ENCODE results near the gene ACYP2.
A peak's percentile ranks its signal among the peaks of the same experiment; 100 is the strongest.
"Not testable (repeated sequence)": the region's sequence is repeated elsewhere in the genome, so short reads cannot be mapped to it uniquely, and the experiment has no call there.

Gene ACYP2

GRCh38 chr2:54099829-54100585, 15.4 kb upstream of the ACYP2 start:
- no peak for DNase-seq

GRCh38 chr2:54100772-54101171, 14.6 kb upstream of the ACYP2 start:
- DNase-seq: no peak

GRCh38 chr2:54103454-54104314, 11.7 kb upstream of the ACYP2 start:
- DNase-seq: peak in 1 of 2 donors; percentile 58

- DNase-seq: peak in 1 of 2 donors; percentile 38
Observed at GRCh38 chr2:54106631-54107454, 8.6 kb upstream of the ACYP2 start.

GRCh38 chr2:54107455-54107764, 8.0 kb upstream of the ACYP2 start:
- DNase-seq: no peak

GRCh38 chr2:54107903-54108615, 7.4 kb upstream of the ACYP2 start:
- DNase-seq: no peak

- DNase-seq: no peak
Observed at GRCh38 chr2:54109848-54110247, 5.6 kb upstream of the ACYP2 start.

- not testable (repeated sequence) for DNase-seq
Observed at GRCh38 chr2:54114479-54114878, 936 bp upstream of the ACYP2 start.

- DNase-seq: no peak
Observed at GRCh38 chr2:54114936-54115283, 505 bp upstream of the ACYP2 start.

- DNase-seq: not testable (repeated sequence)
Observed at GRCh38 chr2:54116598-54116997, 1.2 kb downstream of the ACYP2 start.

- DNase-seq: no peak
Observed at GRCh38 chr2:54120950-54121349, 5.5 kb downstream of the ACYP2 start.

- no peak for DNase-seq
Observed at GRCh38 chr2:54122171-54122935, 6.9 kb downstream of the ACYP2 start.

GRCh38 chr2:54122939-54123338, 7.5 kb downstream of the ACYP2 start:
- DNase-seq: no peak

GRCh38 chr2:54127174-54127573, 11.8 kb downstream of the ACYP2 start:
- not testable (repeated sequence) for DNase-seq

GRCh38 chr2:54133056-54133455, 17.6 kb downstream of the ACYP2 start:
- no peak for DNase-seq

GRCh38 chr2:54139210-54139609, 23.8 kb downstream of the ACYP2 start:
- no peak for DNase-seq

- no peak for DNase-seq
Observed at GRCh38 chr2:54143780-54144179, 28.4 kb downstream of the ACYP2 start.

GRCh38 chr2:54148391-54148790, 33.0 kb downstream of the ACYP2 start:
- DNase-seq: no peak

- DNase-seq: no peak
Observed at GRCh38 chr2:54149638-54150441, 34.4 kb downstream of the ACYP2 start.

- DNase-seq: no peak
Observed at GRCh38 chr2:54158311-54158710, 42.9 kb downstream of the ACYP2 start.

All from bone marrow (tissue), 2 donors.